Endometrial microvascular endothelial cells (primary cell): ENCODE measurements around the gene BRD4. TPM values are rescaled to one million over a fixed set of nuclear protein-coding genes. Genes with fewer than 3 reads are reported as not detected.

Source experiments
- in situ Hi-C: cut with HindIII; loops from 2 replicates; pipeline ENCODE4 v1.10.0; 2017; ENCODE audit warnings: low sequenced_read_pairs, low pct_unique_long_range_greater_than_20kb; ENCODE audit errors: inconsistent ontology term
- total RNA-seq: library from RNA; depleted of rRNA; stranded (reverse); fragments of >200 nt; gene quantifications from one replicate; pipeline ENCODE4 v1.2.3, GENCODE V29; 2015; ENCODE audit errors: inconsistent ontology term

BRD4 gene
- total RNA-seq, 1 donor from 2014 or later: 40.8 TPM

DNA sequence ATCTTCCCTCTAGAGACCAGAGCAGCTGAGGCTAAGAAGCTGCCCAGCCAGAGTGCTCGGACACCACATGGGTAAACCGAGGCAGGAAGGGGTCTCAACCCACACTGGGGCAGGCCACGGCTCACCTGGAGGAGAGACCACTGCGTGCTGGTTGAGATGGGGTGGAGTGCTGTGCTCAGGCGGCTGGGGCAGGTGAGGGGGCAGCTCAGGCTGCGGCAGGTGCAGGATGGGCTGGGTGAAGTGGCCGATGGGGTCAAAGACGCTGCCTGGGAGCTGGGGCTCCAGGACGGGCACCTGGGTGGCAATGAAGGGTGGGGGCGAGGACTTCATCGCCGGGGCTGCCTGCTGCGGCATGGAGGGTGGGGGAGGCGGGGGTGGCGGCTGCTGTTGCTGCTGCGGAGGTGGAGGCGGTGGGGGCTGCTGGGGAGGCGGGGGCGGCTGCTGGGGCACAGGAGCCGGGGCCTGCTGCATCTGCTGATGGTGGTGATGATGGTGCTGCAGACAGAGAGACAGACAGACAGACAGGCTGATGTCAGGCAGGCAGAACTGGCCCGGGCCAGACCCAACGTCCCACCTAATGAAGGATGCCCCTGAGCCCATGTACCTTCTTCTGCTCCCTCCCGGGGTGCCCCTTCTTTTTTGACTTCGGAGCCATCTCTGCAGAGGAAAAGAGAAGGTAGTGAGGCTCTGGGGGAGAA, 88.1 kb downstream of the BRD4 start:
- in situ Hi-C loops: no loop called here

- in situ Hi-C loops: no loop called here
Observed at GRCh38 chr19:15243236-15243957, 88.9 kb downstream of the BRD4 start.

- in situ Hi-C loops: no loop called here
Observed at GRCh38 chr19:15241259-15241910, 91.0 kb downstream of the BRD4 start.

GRCh38 chr19:15240515-15240914, 91.8 kb downstream of the BRD4 start:
- in situ Hi-C loops: no loop called here

DNA sequence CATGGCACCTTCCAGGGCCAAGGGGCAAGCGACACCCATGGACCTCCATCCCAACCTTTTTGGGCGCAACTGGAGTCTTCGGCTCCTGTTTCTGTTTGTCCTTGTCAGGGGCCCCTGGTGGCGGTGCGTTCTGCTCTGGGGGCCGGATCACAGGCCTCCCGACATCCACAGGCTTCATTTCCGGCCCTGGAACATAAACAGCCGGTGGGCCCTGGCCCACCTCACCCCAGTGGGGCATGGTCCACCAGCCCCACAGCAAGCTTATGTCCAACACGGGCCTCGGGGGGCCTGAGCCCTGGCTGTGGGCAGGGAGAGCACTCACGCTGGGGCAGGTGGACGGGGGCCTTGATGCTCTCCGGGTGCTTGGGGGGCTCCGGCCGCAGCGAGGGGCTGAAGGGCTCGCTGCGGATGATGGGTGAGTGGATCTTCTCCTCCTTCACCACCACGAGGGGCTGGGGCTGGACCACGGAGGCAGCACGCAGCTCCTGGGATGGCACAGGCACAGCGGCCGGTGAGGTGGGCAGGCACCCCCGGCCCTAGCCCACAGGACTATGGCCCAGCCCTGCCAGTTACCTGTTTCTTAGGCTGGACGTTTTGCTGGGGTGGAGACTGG, 92.9 kb downstream of the BRD4 start:
- in situ Hi-C loops: no loop called here

DNA sequence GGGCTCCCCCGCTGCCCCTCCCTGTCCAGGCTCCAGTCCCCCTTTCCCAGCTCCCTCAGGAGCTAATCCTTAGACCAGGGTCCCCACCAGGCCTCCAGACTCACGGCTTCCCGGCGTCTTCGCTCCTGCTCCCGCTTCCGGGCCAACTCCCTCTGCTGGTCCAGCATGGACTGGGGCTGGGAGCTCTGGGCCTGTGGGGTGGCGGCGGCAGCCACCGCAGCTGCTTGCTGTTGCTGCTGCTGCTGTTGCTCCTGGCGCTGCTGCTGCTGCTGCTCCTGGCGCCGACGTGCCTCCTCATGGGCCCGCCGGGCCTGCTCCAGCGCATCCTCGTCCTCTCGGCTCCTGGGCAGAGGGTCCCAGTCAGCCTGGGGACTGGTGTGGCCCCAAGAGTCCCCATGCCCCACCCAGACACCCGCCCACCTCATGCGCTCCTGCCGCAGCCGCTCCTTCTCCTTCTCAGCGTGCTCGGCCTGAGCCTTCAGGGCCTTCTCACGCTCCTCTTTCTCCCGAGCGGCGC, 93.6 kb downstream of the BRD4 start:
- in situ Hi-C loops: no loop called here

DNA sequence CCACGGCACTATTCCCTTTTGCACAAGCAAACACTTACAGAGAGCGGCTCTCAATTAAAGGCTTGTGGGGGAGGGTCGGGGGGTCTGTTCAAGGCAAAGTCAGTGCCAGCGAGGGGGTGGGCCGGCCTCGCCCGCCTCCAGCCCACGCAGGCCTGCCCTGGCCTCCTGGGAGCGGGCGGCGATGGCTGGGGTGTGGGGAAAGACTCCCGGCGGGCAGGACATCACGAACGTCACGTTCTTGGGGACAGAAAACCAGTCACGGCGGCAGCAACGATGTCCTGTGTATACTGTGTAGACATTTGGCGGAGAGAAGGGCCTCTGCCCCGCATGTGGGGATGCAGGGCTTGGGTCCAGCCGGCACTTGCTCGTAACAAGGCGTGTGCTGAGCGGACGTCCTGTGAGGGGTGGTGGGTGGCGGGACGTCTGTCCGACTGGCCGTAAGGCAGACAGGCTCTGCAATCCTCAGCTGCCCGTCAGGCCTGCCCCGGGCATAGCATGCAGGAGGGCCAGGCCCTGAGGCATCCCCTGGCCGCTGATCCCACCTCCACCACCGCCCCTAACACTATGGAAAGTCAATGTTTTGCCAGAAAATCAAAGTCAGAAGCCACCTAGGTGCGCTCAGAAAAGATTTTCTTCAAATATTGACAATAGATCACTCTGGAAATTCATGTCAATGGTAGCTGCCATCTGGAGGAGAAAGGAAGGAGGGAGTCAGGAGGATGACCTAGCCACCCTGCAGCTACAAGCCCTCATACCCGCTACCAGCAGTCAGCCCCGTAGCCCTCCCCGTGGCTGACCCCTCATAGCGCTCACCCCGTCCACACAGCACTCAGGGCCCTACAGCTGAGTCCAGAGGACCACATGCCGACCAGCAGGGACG, 94.3 kb downstream of the BRD4 start:
- in situ Hi-C loops: no loop called here

- in situ Hi-C loops: no loop called here
Observed at GRCh38 chr19:15236886-15237285, 95.5 kb downstream of the BRD4 start.

DNA sequence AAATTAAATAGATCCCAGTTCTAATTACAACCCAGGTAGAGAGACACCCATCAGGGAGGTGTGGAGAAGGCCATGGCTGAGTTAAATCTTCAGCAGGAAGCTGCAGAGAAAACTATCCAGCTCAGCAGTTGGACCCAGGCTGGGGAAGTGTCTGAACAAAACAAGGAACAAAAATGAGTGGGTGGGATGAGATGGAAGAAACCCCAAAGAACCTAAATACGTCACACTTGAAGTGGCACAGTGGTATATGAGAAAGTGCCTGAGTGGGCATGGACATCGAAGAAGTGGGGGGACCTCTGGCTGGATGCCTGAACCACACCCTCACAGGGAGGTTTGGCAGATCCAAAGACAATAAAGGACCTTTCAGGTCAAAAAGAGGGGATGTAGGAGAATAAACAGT, 96.6 kb downstream of the BRD4 start:
- in situ Hi-C loops: no loop called here

DNA sequence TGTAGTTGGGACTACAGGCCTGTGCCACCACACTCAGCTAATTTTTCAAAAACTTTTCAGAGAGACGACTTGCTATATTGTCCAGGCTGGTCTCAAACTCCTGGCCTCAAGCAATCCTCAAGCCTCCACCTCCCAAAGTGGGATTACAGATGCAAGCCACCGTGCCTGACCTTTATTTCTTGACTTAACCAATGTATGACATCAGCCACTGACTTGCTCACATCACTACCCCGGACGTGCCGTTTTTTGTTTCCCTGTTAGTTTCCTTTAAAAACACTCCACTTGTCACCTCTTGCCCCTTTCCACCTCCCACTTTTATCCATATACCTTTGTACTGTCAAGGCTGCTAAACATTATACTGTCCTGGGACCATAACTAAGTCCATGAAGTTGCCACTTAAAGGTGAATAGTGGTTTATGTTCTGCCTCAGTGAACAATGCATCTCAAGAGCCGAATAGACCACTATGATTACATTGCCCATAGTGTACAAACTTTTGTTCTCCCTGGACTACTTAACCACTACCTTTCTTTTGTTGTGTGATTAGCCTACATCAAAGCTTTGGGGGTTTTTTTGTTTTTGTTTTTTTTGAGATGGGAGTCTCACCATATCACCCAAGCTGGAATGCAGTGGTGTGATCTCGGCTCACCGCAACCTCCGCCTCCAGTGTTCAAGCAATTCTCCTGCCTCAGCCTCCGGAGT, 97.8 kb downstream of the BRD4 start:
- in situ Hi-C loops: no loop called here

DNA sequence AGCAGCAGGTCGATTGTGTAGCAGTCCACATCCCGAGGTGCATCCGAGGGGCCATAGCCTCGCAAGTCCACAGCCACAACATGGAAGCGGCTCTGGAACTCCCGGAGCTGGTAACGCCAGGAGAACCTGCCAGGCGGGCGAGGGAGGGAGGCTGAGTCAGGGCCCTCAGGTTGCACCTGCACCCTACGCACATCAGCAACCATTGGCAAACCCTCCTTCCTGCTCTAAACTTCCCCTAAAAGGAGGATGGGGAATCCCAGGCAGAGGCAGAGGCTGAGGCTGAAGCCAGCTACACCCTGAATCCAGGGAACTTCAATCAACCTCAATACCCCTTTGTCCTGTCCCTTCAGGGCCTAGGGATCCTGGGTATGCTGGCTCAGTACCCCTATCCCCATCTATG, 101.1 kb downstream of the BRD4 start:
- in situ Hi-C loops: no loop called here

GRCh38 chr19:15227261-15227660, 105.1 kb downstream of the BRD4 start:
- in situ Hi-C loops: no loop called here

- in situ Hi-C loops: no loop called here
Observed at GRCh38 chr19:15225760-15226159, 106.6 kb downstream of the BRD4 start.

GRCh38 chr19:15223649-15224361, 108.5 kb downstream of the BRD4 start:
- in situ Hi-C loops: no loop called here

DNA sequence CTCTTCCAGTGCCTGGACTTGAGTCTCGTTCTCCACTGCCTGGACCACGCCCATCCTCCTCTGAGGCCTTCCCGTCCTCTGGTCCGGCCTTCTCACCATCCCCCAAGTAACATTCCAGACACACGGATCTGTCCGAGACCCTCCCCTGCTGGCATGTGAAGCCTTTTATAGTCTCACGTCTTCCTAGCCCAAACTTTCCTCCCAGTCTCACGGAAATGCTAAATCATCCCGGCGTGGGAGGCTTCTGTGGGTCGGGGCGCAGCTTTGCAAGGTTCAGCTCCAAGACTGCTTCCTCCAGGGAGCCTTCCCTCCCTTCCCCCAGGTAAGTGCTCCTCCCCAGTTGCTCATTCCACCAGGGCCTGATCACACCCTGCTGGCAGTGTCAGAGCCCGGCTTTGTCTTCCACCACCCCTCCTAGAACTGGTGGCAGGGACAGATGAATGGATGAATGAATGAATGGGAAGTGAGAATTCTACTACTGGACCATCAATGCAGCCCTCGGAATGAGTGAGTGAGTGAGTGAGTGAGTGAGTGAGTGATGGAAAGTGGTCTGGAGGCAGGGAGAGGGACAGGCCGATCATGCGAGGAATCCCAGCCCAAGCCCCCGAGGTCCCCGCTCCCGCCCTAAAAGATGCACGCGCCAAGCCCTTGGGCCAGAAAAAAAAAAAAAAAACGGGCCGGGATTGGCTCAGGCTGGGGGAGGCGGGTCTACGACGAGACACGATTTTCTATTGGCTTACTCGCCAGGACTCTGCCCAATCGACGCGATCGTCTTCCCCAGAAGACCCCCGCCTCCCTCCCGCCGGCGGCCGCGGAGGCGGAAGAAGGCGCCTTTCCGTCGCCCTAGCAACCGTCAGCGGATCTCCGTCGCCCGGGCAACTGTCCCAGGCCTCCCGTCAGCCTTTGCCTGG, 109.3 kb downstream of the BRD4 start:
- in situ Hi-C loops: no loop called here

- in situ Hi-C loops: no loop called here
Observed at GRCh38 chr19:15220833-15221232, 111.5 kb downstream of the BRD4 start.
